Esophagus muscularis mucosa (tissue), 4 donors: Measurements from ENCODE around the gene TMEM121. TPM values are rescaled to one million over a fixed set of nuclear protein-coding genes. Genes with fewer than 3 reads are reported as not detected.

Source experiments
- DNase-seq: peaks from one replicate; pipeline ENCODE4 v3.0.0-alpha.2; 2017; ENCODE audit errors: extremely low spot score
- H3K27ac ChIP-seq, 4 donors: fragments of 200-600 bp; sonication (generic); replicated peaks in 1 of 4; 1 replicate in 3 of 4; 2 replicates in 1 of 4; pipeline ENCODE4 v1.5.1; 2016 to 2019; ENCODE audit warnings: mild to moderate bottlenecking in 1 of 4
- H3K27me3 ChIP-seq, 4 donors: fragments of 200-600 bp; sonication (generic); one replicate each; pipeline versions ENCODE4 v1.5.1 to v1.6.0; 2016 to 2019
- H3K36me3 ChIP-seq, 4 donors: fragments of 200-600 bp; sonication (generic); one replicate each; pipeline ENCODE4 v1.5.1; 2016 to 2019
- H3K4me1 ChIP-seq, 4 donors: fragments of 200-600 bp; sonication (generic); one replicate each; pipeline ENCODE4 v1.5.1; 2016 to 2019
- H3K4me3 ChIP-seq, 4 donors: fragments of 200-600 bp; sonication (generic); 1 replicate in 2 of 4; 2 replicates in 2 of 4; pipeline ENCODE4 v1.5.1; 2016 to 2019; ENCODE audit warnings: mild to moderate bottlenecking in 4 of 4, moderate library complexity in 1 of 4
- H3K9me3 ChIP-seq, 4 donors: fragments of 200-600 bp; sonication (generic); 1 replicate in 3 of 4; 2 replicates in 1 of 4; pipeline ENCODE4 v1.5.1; 2016 to 2019
- CTCF ChIP-seq, 3 experiments: fragments of 200-600 bp in 2 of 3; fragments of 450-650 bp in 1 of 3; sonication (generic) in 2 of 3; IDR thresholded peaks; one replicate each; pipeline ENCODE4 v1.5.1; 2017 to 2019; ENCODE audit warnings: antibody characterized with exemption in 3 of 3, mild to moderate bottlenecking in 2 of 3, moderate library complexity in 1 of 3
- EP300 ChIP-seq: sonication (generic); formaldehyde crosslinking; IDR thresholded peaks from one replicate; pipeline ENCODE4 v1.6.1; 2017; ENCODE audit warnings: antibody characterized with exemption
- POLR2A ChIP-seq: fragments of 450-650 bp; IDR thresholded peaks from one replicate; pipeline ENCODE4 v1.6.1; 2017; ENCODE audit warnings: antibody characterized with exemption, moderate library complexity, mild to moderate bottlenecking, low read depth
- POLR2AphosphoS5 ChIP-seq, 2 donors: sonication (generic); formaldehyde crosslinking; IDR thresholded peaks; one replicate each; pipeline ENCODE4 v1.6.1; 2017; ENCODE audit warnings: antibody characterized with exemption in 2 of 2
- WGBS: methylation state at CpG from one replicate; pipeline ENCODE4 v1.1.5; 2018; 5-methylcytosine and 5-hydroxymethylcytosine counted together
- intact Hi-C: fragments of 100-400 bp; cut with DNase I; formaldehyde crosslinking; loops from one replicate; pipeline ENCODE4 v1.15.1; 2023
- total RNA-seq, 4 donors: library from RNA; depleted of rRNA; stranded (reverse); fragments of >200 nt; gene quantifications; one replicate each; pipeline versions ENCODE4 v1.1.0 to v1.2.1, GENCODE V29; 2016

TMEM121 gene
- total RNA-seq, 4 donors from 2014 or later = 2.9 to 13.0 (median 5.4) TPM

GRCh38 chr14:105499256-105500035, 26.9 kb upstream of the TMEM121 start:
- Histone ChIP-seq H3K27me3 (peaks cover 0 to 6% (median 0%) of the 10 kb centered on the region in 4 donors), H3K4me3 (no peak overlapping the region), H3K4me1 (peaks cover 0 to 6% (median 2%) of the 10 kb centered on the region in 4 donors), H3K27ac (peak overlapping the region in 2 of 4 donors; percentile 10 to 15), H3K9me3 (no peaks in the 10 kb centered on the region), H3K36me3 (peaks cover 0 to 12% (median 0%) of the 10 kb centered on the region in 4 donors)
- no peak for TF ChIP-seq POLR2AphosphoS5 (IDR thresholded peaks at IDR 0.05)
- intact Hi-C loops = no loop called here
- WGBS = 89% methylated on average over 7 of the region's 27 CpGs
- no peak for DNase-seq

GRCh38 chr14:105500036-105500725, 26.2 kb upstream of the TMEM121 start:
- H3K27ac ChIP-seq = peak overlapping the region in 1 of 4 donors; percentile 15
- WGBS = 83% methylated on average over 17 of the region's 21 CpGs
- peaks cover 0 to 6% (median 2%) of the 10 kb centered on the region in 4 donors for H3K4me1 ChIP-seq

GRCh38 chr14:105500726-105501101, 25.7 kb upstream of the TMEM121 start:
- no peak overlapping the region for H3K4me3 ChIP-seq
- TF ChIP-seq POLR2A (no peak), EP300 (no peak), CTCF (IDR thresholded peaks at IDR 0.05) (no peak), POLR2AphosphoS5 (IDR thresholded peaks at IDR 0.05) (no peak)
- peaks cover 0 to 6% (median 0%) of the 10 kb centered on the region in 4 donors for H3K27me3 ChIP-seq
- no peak for DNase-seq
- H3K4me1 ChIP-seq = peaks cover 0 to 4% (median under 1%) of the 10 kb centered on the region in 4 donors
- 60% methylated on average over 10 of the region's 10 CpGs for WGBS
- H3K27ac ChIP-seq = no peak overlapping the region
- H3K9me3 ChIP-seq = no peaks in the 10 kb centered on the region
- intact Hi-C loops = no loop called here
- H3K36me3 ChIP-seq = peaks cover 0 to 10% (median 0%) of the 10 kb centered on the region in 4 donors

More at GRCh38 chr14:105500036-105500725, 26.2 kb upstream of the TMEM121 start:
- Histone ChIP-seq H3K9me3 (no peaks in the 10 kb centered on the region), H3K4me3 (no peak overlapping the region), H3K36me3 (peaks cover 0 to 10% (median 0%) of the 10 kb centered on the region in 4 donors), H3K27me3 (peaks cover 0 to 6% (median 0%) of the 10 kb centered on the region in 4 donors)
- intact Hi-C loops = no loop called here
- DNase-seq = no peak
- no peak for TF ChIP-seq POLR2A
- no peak for TF ChIP-seq CTCF (IDR thresholded peaks at IDR 0.05)
- no peak for TF ChIP-seq EP300
- no peak for TF ChIP-seq POLR2AphosphoS5 (IDR thresholded peaks at IDR 0.05)

GRCh38 chr14:105501504-105502291, 24.7 kb upstream of the TMEM121 start:
- no peaks in the 10 kb centered on the region for H3K9me3 ChIP-seq
- no peak overlapping the region for H3K27ac ChIP-seq
- peaks cover 0 to 6% (median 0%) of the 10 kb centered on the region in 4 donors for H3K27me3 ChIP-seq
- no peak for DNase-seq
- intact Hi-C loops = no loop called here
- WGBS = 86% methylated on average over 13 of the region's 13 CpGs
- peaks cover 0 to 4% (median 0%) of the 10 kb centered on the region in 4 donors for H3K4me1 ChIP-seq
- H3K36me3 ChIP-seq = peaks cover 0 to 10% (median 0%) of the 10 kb centered on the region in 4 donors
- no peak for TF ChIP-seq EP300
- TF ChIP-seq CTCF (IDR thresholded peaks at IDR 0.05) = no peak
- TF ChIP-seq POLR2AphosphoS5 (IDR thresholded peaks at IDR 0.05) = no peak
- no peak for TF ChIP-seq POLR2A
- no peak overlapping the region for H3K4me3 ChIP-seq
